HG03354 (cell line): ENCODE measurements around the gene PABPN1L.

Experiments used
- ATAC-seq: cut with Tn5 transposase; IDR thresholded peaks from one replicate; pipeline ENCODE4 v1.9.1; 2021; ENCODE audit warnings: mild to moderate bottlenecking; ENCODE audit not compliant: unreplicated experiment, poor library complexity, severe bottlenecking

The PABPN1L gene

GRCh38 chr16:88855176-88855575 is 11.3 kb downstream of the PABPN1L start:
- no peak for ATAC-seq

DNA sequence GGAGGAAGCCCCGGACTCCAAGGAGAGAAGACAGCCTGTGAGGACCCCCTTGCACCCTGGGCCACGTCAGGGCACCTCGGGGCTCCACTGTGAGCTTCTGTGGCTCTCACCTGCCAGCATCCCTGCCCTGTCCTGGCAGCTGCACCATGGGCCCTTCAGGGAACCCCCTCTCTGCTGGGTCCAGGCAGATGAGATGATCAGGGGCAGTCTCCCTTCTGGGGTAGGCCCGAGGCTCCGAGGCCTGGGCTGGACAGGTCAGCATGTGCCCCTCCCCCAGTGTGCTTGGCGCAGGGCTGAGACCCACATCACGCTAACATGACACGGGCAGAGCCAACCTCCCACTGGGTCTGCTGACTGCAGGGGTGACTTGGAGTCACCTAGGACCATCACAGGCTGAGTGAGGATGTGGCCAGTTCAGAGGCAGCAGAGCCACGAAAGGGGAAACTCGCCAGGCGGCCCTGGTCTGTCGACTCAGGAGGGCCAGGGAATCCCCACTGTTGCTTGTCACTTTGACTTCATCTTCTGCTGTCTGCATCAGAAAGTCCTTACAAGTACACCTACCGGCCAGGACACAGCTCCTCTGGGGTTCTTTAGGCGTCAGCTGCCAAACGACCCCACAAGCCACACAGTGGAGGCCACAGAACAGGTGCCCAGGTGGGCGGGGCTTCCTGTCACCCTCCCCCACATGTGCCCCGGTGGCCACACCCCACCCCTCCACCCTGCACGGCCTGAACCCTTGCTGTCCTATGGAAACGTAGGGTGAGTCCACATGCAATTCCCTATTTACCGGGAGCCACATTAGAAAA is 12.0 kb downstream of the PABPN1L start:
- ATAC-seq, result no peak

- no peak for ATAC-seq
Observed at GRCh38 chr16:88853325-88853941, 13.0 kb downstream of the PABPN1L start.

GRCh38 chr16:88851616-88852015 is 14.8 kb downstream of the PABPN1L start:
- no peak for ATAC-seq

- no peak for ATAC-seq
Observed at GRCh38 chr16:88850531-88851199, 15.8 kb downstream of the PABPN1L start.

DNA sequence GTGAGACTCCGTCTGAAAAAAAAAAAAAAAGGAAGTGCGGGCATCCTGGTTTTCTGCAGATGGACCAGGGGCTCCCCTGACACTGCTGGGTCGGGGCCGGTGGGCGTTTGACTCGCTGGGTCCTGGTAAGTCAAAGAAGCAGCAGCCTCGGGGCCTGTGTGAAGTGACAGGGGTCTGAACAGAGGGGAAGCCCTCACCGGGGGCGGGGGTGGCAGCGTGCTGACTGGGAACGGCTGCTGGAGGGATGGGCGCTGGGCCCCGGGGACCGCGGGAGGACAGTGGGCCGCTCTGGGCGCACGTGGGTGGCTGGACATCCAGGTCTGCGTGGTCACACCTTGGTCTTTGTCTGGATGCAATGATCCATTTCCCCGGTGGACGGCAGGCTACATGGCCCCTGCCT is 17.9 kb downstream of the PABPN1L start:
- ATAC-seq, result no peak

DNA sequence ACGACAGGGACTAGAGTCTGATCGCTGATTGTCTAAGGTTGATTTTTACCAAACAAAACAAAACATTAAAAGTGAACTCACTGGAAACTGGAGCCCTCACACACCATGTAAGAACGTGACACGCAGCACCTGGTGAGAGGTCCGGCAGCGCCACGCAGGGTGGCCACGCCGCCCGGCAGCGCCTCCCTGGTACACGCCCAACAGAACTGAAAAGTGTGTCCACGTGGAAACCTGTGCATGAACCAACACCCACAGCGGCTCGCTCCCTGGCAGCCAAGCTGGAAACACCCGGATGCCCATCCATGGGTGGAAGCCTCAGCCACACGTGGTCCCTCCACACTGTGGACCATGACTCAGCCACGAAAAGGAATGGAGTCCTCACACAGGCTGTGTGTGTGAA is 18.8 kb downstream of the PABPN1L start:
- no peak for ATAC-seq

GRCh38 chr16:88846088-88846487 is 20.4 kb downstream of the PABPN1L start:
- no peak for ATAC-seq

GRCh38 chr16:88844419-88845036 is 21.9 kb downstream of the PABPN1L start:
- no peak for ATAC-seq

- no peak for ATAC-seq
Observed at GRCh38 chr16:88843256-88843655, 23.2 kb downstream of the PABPN1L start.

DNA sequence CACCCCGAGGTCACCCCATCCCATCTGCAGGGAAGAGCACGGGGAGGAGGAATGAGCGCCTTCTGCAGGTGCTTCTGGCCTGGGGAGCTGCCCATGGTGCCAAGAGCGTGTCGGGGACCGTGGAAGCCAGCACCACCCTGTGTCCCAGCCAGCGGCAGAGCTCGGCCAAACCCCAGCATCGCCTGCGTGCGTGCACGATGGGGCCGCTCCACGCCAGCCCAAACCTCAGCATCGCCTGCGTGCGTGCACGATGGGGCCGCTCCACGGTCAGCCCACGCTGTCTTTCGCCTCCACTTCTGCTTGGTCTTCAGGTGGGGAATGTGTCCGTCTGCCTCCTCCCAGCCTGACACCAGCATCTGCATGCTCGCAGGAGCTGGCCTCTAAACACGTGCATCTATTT is 23.7 kb downstream of the PABPN1L start:
- no peak for ATAC-seq

GRCh38 chr16:88842308-88842756 is 24.1 kb downstream of the PABPN1L start:
- ATAC-seq, result no peak

- ATAC-seq, result no peak
Observed at GRCh38 chr16:88841521-88842307, 24.7 kb downstream of the PABPN1L start.

GRCh38 chr16:88840600-88841215 is 25.8 kb downstream of the PABPN1L start:
- no peak for ATAC-seq

DNA sequence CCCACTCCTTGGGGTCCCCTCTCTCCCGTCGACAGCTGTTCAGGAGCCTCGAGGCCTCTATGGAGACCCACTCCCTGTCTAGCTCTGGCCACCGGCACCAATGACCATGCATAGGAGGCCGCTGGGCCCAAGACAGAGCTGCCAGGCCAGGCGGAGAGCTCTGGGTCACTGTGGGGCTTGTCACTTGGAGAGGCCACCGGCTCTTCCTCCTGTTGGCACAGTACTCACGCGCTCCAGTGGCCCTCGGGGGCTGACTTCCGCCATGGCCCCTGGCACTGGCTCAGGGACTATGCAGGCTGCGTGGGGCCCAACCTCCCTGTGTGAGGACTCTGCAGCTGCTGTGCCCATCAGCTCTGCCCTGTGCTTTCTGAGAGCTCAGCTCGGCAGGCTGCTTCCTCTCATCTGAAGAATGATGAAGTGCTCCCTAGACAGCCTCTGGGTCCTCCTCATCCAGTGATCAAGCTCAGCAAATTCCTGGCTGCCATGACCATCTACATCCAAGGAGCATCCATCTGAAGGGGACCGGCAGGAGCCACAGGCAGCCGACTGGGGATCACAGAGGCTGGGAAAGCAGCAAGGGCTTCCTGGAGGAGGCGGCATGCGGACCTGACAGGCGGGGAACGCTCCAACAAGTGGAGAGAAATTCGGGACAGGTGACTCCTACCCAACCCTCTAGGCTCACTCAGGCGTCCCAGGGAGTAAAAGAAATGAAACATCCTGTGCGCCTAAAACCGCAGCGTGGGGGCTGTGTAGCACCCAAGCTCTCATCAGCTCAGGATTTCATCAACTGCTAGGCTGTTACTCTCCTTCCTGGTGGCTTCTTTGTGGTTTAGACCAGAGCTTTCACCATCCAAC is 26.5 kb downstream of the PABPN1L start:
- no peak for ATAC-seq

DNA sequence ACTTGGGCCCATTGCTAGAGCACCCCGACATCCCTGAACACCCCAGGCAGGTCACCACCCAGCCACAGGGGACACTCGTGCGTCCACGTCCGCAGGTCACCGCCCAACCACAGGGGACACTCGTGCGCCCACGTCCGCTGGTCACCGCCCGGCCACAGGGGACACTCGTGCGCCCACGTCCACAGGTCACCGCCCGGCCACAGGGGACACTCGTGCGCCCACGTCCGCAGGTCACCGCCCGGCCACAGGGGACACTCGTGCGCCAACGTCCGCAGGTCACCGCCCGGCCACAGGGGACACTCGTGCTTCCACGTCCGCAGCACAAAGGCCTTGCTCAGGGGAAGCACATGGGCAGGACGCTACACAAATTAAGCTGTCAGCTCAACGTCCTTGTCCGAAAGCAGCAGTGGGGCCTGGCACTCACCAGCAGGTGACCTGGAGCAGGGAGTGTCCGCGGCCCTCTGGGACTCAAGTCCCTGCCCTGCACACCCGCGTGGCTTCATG is 27.4 kb downstream of the PABPN1L start:
- no peak for ATAC-seq

DNA sequence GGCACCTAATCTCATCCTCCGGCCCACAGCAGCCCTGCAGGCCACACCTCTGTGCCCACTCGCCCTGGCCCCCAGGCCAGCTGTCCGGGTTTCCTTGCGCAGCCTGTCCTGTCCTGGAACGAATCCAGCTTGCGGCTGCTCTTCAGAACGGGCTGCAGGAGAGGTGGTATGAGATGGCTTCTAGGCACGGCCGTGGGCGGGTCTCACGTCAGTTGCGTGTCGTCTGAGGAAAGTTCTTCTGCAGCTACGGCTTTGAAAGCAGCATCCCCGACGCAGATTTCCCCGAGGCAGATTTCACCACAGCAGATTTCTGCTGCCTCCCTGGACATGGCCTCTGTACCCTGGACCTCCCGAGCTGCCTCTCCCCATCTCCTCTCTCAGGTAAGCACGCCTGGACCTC is 27.9 kb downstream of the PABPN1L start:
- ATAC-seq, result no peak

- ATAC-seq, result no peak
Observed at GRCh38 chr16:88837806-88838205, 28.7 kb downstream of the PABPN1L start.
